GM12878 (cell line): Measurements from ENCODE around the gene ADD1. TPM values are rescaled to one million over a fixed set of nuclear protein-coding genes. Genes with fewer than 3 reads are reported as not detected.

Experiments used
- ATAC-seq: fragments of 200-7000 bp; cut with Tn5 transposase; 3 replicates; pipeline ENCODE4 v1.9.1; 2020; ENCODE audit warnings: mild to moderate bottlenecking, moderate library complexity
- BruUV-seq: library from RNA; stranded (reverse); fragments of 400-500 nt; replicated peaks from 2 replicates; lab custom pipeline; 2021; lab: Mats Ljungman, UMichigan
- CTCF ChIA-PET: fragments of 300-600 bp; sonication (Branson Sonifier 250); formaldehyde crosslinking; extraction: SDS; loops from one replicate; lab custom pipeline; 2021; ENCODE audit warnings: inconsistent platforms; lab: Yijun Ruan, JAX
- POLR2A ChIA-PET: fragments of 350-600 bp; formaldehyde crosslinking; extraction: SDS; loops from one replicate; lab custom pipeline; 2021; ENCODE audit warnings: inconsistent platforms; lab: Charles Lee
- RAD21 ChIA-PET: fragments of 300-600 bp; sonication (Branson Sonifier 250); formaldehyde crosslinking; loops from one replicate; lab custom pipeline; 2023; ENCODE audit warnings: antibody characterized with exemption; ENCODE audit not compliant: unreplicated experiment; lab: Charles Lee
- SMC1A ChIA-PET: fragments of 300-600 bp; sonication (Branson Sonifier 250); formaldehyde crosslinking; loops from one replicate; lab custom pipeline; 2023; ENCODE audit not compliant: unreplicated experiment, uncharacterized antibody; lab: Charles Lee
- DNase-seq: peaks from one replicate; pipeline ENCODE4 v3.0.0-alpha.2; 2011; ENCODE audit warnings: low read depth, low spot score
- FAIRE-seq: peaks from 3 replicates; lab custom pipeline; 2011; peaks lifted over from hg19 to GRCh38; lab: Jason Lieb, UNC
- H2AFZ ChIP-seq: 2 replicates; pipeline ENCODE4 v1.6.0; 2011; ENCODE audit warnings: low read depth, low read length, control low read depth; ENCODE audit not compliant: control insufficient read depth
- H3K27ac ChIP-seq: 2 replicates; pipeline ENCODE4 v1.5.1; 2011; ENCODE audit warnings: control low read depth; ENCODE audit not compliant: control insufficient read depth, insufficient read depth
- H3K27me3 ChIP-seq, 2 experiments: replicated peaks in 1 of 2; 2 replicates each; pipeline versions ENCODE4 v1.6.0 to v1.6.1; 2011; ENCODE audit warnings: low read length in 1 of 2; ENCODE audit not compliant: control insufficient read depth in 2 of 2, insufficient read depth in 2 of 2
- H3K36me3 ChIP-seq, 2 experiments: 2 replicates each; pipeline ENCODE4 v1.5.1; 2011; ENCODE audit warnings: low read length in 1 of 2; ENCODE audit not compliant: control insufficient read depth in 2 of 2, insufficient read depth in 2 of 2
- H3K4me1 ChIP-seq: 2 replicates; pipeline ENCODE4 v1.6.1; 2011; ENCODE audit warnings: mild to moderate bottlenecking, low read length, moderate library complexity, mixed read lengths; ENCODE audit not compliant: control insufficient read depth, insufficient read depth
- H3K4me2 ChIP-seq: 2 replicates; pipeline ENCODE4 v1.6.0; 2011; ENCODE audit warnings: control low read depth; ENCODE audit not compliant: control insufficient read depth, insufficient read depth
- H3K4me3 ChIP-seq: fragments of 200-600 bp; sonication (generic); 2 replicates; pipeline ENCODE4 v1.5.1; 2016
- H3K79me2 ChIP-seq: 2 replicates; pipeline ENCODE4 v1.6.0; 2011; ENCODE audit warnings: low read length; ENCODE audit not compliant: control insufficient read depth, insufficient read depth
- H3K9ac ChIP-seq: 2 replicates; pipeline ENCODE4 v1.8.0; 2011; ENCODE audit warnings: low read length, control low read depth, mixed read lengths; ENCODE audit not compliant: control insufficient read depth, insufficient read depth
- H3K9me3 ChIP-seq: replicated peaks from 3 replicates; pipeline ENCODE4 v1.5.1; 2011; ENCODE audit warnings: mild to moderate bottlenecking, low read length; ENCODE audit not compliant: control insufficient read depth, insufficient read depth
- H4K20me1 ChIP-seq: 2 replicates; pipeline ENCODE4 v1.6.0; 2011; ENCODE audit not compliant: control insufficient read depth, insufficient read depth
- ATF7 ChIP-seq: fragments of 450-650 bp; IDR thresholded peaks from 2 replicates; pipeline ENCODE4 v1.6.1; 2016; ENCODE audit warnings: low read depth, mild to moderate bottlenecking
- HDAC2 ChIP-seq: fragments of 200-600 bp; sonication (generic); IDR thresholded peaks from 2 replicates; pipeline ENCODE4 v1.6.1; 2017
- KLF5 ChIP-seq: fragments of 450-650 bp; IDR thresholded peaks from 2 replicates; pipeline ENCODE4 v1.6.1; 2014; ENCODE audit warnings: mild to moderate bottlenecking; ENCODE audit not compliant: partially characterized antibody
- MTA2 ChIP-seq: fragments of 450-650 bp; IDR thresholded peaks from 2 replicates; pipeline ENCODE4 v1.6.1; 2016; ENCODE audit warnings: low read depth, mild to moderate bottlenecking, moderate library complexity
- MTA3 ChIP-seq: IDR thresholded peaks from 2 replicates; pipeline ENCODE4 v1.6.1; 2012; ENCODE audit warnings: low read length, inconsistent platforms, borderline replicate concordance
- NFYB ChIP-seq: IDR thresholded peaks from 2 replicates; pipeline ENCODE4 v1.6.1; 2011; ENCODE audit warnings: low read depth, mild to moderate bottlenecking, low read length, improper control_type of control experiment, moderate library complexity; ENCODE audit not compliant: insufficient read depth
- REST ChIP-seq: IDR thresholded peaks from 2 replicates; pipeline ENCODE4 v1.6.1; 2012; ENCODE audit warnings: mild to moderate bottlenecking, low read depth, low read length
- STAT1 ChIP-seq: fragments of 450-650 bp; conservative IDR thresholded peaks from 2 replicates; pipeline ENCODE4 v1.6.1; 2014; ENCODE audit warnings: antibody characterized with exemption, mild to moderate bottlenecking
- WGBS: methylation state at CpG from one replicate; pipeline ENCODE4 v1.1.6; 2016; ENCODE audit warnings: low lambda C conversion rate; ENCODE audit not compliant: insufficient replicate concordance, insufficient coverage; ENCODE audit errors: missing lambda C conversion rate; 5-methylcytosine and 5-hydroxymethylcytosine counted together
- in situ Hi-C: fragments of 300-500 bp; cut with MboI; formaldehyde crosslinking; loops from 9 replicates; pipeline ENCODE4 v1.14.3; 2018; ENCODE audit warnings: mixed read lengths
- intact Hi-C: fragments of 100-400 bp; cut with micrococcal nuclease; formaldehyde crosslinking; loops from one replicate; pipeline ENCODE4 v1.14.2; 2022; ENCODE audit not compliant: unreplicated experiment
- polyA plus RNA-seq, 11 experiments: library from polyadenylated mRNA; depleted of rRNA in 4 of 11; unstranded in 6 of 11; stranded (reverse) in 5 of 11; fragments of >200 nt; fragmentation: Nextera tagmentation in 4 of 11; fragmentation: Illumina TruSeq in 1 of 11; extraction: Ambion mirVana in 4 of 11; extraction: Trizol in 1 of 11; gene quantifications; 1 replicate in 1 of 11; 2 replicates in 10 of 11; pipeline versions ENCODE4 v1.2.1 to v1.2.3, GENCODE V29; 2011 to 2016; ENCODE audit warnings: inconsistent platforms in 2 of 11, missing spikeins in 2 of 11, low read depth in 1 of 11
- total RNA-seq, 4 experiments: library from RNA; depleted of rRNA in 3 of 4; stranded (reverse); fragments of >200 nt in 3 of 4; fragmentation: Illumina TruSeq in 1 of 4; extraction: Trizol in 1 of 4; gene quantifications; 2 replicates each; pipeline versions ENCODE4 v1.2.1 to v1.2.3, GENCODE V29; 2013 to 2021
- TF ChIP-seq, protein P1 (sequence below): IDR thresholded peaks from 2 replicates; pipeline ENCODE4 v1.6.1; 2012; ENCODE audit warnings: low read depth, low read length, improper control_type of control experiment
- TF ChIP-seq, protein P2 (sequence below): IDR thresholded peaks from 2 replicates; pipeline ENCODE4 v1.6.1; 2011; ENCODE audit warnings: low read depth, mild to moderate bottlenecking, low read length, moderate library complexity, borderline replicate concordance; ENCODE audit errors: extremely low read depth

Gene ADD1
- total and polyA plus RNA-seq, 10 of the 15 experiments (the other 5 are each of a cell fraction or from before 2014, with no cell fraction given): 21.6 to 182 (median 105) TPM

DNA sequence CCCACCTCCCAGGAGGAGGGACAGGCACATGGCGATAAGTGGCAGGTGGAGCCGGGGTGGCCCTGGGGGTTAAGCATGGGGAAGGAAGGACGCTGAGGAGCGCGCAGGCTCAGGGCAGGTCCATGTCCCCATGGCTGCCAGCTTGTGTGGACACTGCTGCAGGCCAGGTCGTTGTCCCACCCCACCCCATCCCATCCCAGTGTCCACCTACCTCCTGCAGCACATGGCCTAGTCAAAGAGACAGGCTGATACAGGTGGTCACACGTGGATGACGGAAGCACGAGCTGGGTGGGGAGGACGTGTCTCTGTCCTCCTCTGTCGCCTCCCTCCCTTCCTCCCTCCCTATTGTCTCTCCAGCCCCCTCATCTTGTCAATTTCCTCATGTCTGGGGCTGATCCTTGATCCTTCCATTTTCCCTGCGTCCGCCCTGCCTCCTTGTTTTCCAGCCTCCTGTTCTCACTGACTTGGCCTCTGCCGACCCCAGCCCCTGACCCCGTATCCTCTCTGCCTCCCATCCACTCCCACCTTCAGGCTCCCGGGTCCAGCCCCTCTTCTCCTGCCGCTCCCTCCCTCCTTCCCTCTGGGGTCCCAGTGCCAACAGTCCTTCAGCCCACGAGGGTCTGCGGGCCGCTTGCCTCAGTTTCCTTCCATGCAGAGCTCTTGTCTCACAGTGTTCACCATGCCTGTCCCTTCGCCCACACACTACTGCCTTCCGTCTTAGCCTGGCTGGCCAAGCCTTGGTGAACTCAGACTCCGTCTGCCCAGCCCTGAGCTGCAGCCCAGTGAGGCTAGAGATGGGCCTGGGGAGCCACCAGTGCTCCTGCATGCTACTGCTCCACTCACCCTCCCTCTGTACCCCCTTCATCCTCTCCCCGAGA lies 15.5 kb upstream of the ADD1 start (continued):
- TF ChIP-seq STAT1 (no peak), KLF5 (no peak)

DNA sequence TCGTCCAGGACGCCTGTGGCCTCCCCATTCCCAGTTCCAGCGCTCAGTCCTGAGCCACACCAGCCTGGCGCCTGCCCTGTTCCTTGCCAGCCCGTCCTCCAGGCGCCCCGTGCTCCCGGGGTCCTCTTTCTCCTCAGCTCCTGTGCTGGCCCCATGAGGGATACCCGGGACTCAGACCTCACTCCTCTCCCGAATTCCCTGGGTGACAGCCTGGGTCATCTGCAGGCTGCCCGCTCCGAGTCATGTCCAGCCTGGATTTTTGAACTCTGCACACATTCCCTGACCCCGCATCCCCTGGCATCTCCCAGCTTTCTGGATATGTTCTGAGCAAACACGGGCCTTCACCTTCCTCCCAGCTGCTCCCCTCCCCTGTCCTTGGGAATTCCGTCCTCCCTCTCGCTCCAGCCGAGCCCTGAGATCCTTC lies 14.9 kb upstream of the ADD1 start:
- ChIA-PET RAD21 (no interaction called here), SMC1A (no interaction called here), POLR2A (no interaction called here), CTCF (no interaction called here)
- no peak overlapping the region for H3K9ac ChIP-seq
- TF ChIP-seq MTA3: no peak
- no peak for TF ChIP-seq HDAC2
- no peak for TF ChIP-seq REST
- TF ChIP-seq ATF7: no peak
- TF ChIP-seq, protein P1, sequence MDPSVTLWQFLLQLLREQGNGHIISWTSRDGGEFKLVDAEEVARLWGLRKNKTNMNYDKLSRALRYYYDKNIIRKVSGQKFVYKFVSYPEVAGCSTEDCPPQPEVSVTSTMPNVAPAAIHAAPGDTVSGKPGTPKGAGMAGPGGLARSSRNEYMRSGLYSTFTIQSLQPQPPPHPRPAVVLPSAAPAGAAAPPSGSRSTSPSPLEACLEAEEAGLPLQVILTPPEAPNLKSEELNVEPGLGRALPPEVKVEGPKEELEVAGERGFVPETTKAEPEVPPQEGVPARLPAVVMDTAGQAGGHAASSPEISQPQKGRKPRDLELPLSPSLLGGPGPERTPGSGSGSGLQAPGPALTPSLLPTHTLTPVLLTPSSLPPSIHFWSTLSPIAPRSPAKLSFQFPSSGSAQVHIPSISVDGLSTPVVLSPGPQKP: no peak
- TF ChIP-seq NFYB: no peak
- TF ChIP-seq, protein P2, sequence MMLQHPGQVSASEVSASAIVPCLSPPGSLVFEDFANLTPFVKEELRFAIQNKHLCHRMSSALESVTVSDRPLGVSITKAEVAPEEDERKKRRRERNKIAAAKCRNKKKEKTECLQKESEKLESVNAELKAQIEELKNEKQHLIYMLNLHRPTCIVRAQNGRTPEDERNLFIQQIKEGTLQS: no peak
- TF ChIP-seq MTA2: no peak
- no TSS peak for BruUV-seq
- 88% methylated on average over 16 of the region's 17 CpGs for WGBS
- H3K27ac ChIP-seq: no peak overlapping the region
- no peaks in the 10 kb centered on the region for H3K27me3 ChIP-seq
- H3K9me3 ChIP-seq: no peaks in the 10 kb centered on the region
- no peaks in the 10 kb centered on the region for H4K20me1 ChIP-seq
- no peak overlapping the region for H3K4me3 ChIP-seq
- intact Hi-C loops (no loop called here), in situ Hi-C loops (no loop called here)
- peaks cover 8 to 41% of the 10 kb centered on the region in 2 experiments; a peak in 3 of 4 replicates for H3K36me3 ChIP-seq
- no peaks in the 10 kb centered on the region for H3K79me2 ChIP-seq
- no peak for DNase-seq
- no peak for ATAC-seq
- no peak overlapping the region for H3K4me2 ChIP-seq
- H2AFZ ChIP-seq: no peak overlapping the region
- peaks cover 14% of the 10 kb centered on the region for H3K4me1 ChIP-seq
- no peak for FAIRE-seq
